HG03520 (cell line): ENCODE measurements around the gene CCSER1.

Experiments used
- ATAC-seq: cut with Tn5 transposase; IDR thresholded peaks from one replicate; pipeline ENCODE4 v1.9.1; 2021; ENCODE audit warnings: mild to moderate bottlenecking, moderate library complexity; ENCODE audit not compliant: unreplicated experiment

CCSER1 gene

DNA sequence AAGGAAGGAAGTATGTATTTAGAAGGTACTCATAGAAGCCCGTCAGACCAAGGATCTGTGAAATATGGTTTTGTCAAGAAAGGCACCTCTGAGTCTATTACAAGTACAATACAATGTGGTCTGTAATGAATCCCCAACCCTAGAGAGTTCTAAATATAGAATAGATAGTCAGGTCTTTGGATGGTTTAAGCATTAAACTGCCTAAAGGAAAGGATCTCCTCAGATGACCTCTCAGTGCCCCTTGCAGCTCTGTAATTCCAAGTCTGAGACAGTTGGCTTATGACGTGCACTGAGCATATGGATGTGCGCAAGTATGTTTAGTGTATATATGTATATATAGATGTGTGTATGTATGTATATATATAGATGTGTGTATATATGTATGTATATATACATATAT lies 62.0 kb downstream of the CCSER1 start:
- ATAC-seq, result no peak

DNA sequence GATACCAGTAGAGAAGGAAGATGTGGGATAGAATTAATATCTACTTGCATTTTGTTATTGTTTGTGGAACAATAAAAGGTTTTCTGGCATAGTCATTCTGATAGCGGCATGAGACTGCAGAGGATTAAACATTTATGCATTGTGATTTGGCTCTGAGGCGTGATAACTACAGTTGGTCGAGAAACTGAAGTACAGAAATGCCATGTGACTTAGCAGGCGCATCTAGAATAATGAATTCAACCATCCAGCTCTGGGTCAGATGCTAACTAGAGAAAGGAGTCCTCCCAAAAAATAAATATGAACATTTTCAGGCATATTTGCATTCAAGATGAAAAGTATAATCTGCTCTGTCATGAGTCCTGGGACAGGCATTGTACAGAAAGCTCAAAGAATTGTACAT lies 62.8 kb downstream of the CCSER1 start:
- no peak for ATAC-seq

- ATAC-seq, result no peak
These were observed 63.3 kb downstream of the CCSER1 start for GRCh38 chr4:90190525-90190924.

- ATAC-seq, result no peak
These were observed 71.1 kb downstream of the CCSER1 start for GRCh38 chr4:90198086-90198847.

GRCh38 chr4:90207887-90208454 lies 80.8 kb downstream of the CCSER1 start:
- ATAC-seq, result no peak

GRCh38 chr4:90209922-90210321 lies 82.7 kb downstream of the CCSER1 start:
- ATAC-seq, result no peak

- peak; percentile 55 for ATAC-seq
These were observed 84.0 kb downstream of the CCSER1 start for GRCh38 chr4:90211174-90211573.

- peak; percentile 45 for ATAC-seq
These were observed 88.1 kb downstream of the CCSER1 start for GRCh38 chr4:90215286-90215685.

- ATAC-seq, result peak; percentile 72
These were observed 92.6 kb downstream of the CCSER1 start for GRCh38 chr4:90219822-90220221.

GRCh38 chr4:90220459-90220858 lies 93.3 kb downstream of the CCSER1 start:
- ATAC-seq, result no peak

GRCh38 chr4:90226734-90227133 lies 99.5 kb downstream of the CCSER1 start:
- ATAC-seq, result no peak

DNA sequence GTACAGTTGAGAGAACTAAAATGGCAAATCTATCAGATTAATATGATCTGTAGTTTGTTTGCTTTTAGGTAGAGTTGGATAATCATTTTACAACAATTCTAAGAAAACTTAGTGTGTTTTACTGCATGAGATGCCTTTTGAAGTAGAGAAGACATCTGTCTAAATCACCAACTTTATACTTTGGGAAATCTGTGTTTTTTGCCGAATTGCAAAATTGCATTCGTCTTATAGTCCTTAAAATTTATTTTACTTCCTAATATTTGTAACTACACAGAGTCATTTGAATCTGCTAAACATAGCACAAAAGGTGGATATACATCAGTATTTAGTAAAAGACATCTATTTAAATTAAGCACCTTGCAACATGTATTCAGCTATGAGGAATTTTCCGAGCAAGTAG lies 100.0 kb downstream of the CCSER1 start:
- no peak for ATAC-seq

GRCh38 chr4:90234916-90235547 lies 107.8 kb downstream of the CCSER1 start:
- no peak for ATAC-seq

DNA sequence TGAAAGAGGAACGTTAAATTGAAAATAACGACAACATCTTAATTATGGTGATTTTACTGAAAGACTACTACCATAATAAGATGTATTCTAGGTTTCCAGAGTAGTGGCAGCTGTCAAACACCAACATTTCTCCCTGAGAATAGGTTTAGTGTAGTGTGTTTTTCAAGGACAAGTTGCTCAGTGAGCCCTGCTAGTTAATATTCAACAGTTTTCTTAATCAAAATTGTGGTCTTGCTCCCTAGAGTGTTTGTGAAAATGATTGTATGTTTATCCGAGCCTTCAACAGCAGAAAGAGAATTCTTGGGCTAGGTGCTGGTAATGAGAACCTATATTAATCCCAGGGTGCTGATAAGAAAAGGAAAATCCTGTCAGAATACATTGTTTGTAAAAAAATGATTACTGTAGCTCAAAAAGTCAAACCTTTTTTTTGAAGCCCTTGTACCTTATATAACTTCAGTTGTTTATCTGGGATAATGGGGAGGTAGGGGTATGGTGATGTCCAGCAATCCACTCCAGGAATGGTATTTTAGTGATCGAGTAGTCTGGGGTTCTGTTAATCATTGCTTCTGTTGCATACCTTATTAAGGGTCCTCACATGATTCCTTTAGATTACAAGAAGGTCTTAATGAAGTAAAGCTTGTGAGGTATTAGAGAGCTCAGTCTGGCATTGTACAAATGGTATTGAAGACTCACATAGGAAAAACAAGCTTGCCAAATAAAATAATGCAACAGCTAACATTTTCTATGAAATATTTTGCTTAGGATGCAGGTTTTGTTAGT lies 110.7 kb downstream of the CCSER1 start:
- no peak for ATAC-seq

GRCh38 chr4:90240333-90240732 lies 113.1 kb downstream of the CCSER1 start:
- no peak for ATAC-seq

DNA sequence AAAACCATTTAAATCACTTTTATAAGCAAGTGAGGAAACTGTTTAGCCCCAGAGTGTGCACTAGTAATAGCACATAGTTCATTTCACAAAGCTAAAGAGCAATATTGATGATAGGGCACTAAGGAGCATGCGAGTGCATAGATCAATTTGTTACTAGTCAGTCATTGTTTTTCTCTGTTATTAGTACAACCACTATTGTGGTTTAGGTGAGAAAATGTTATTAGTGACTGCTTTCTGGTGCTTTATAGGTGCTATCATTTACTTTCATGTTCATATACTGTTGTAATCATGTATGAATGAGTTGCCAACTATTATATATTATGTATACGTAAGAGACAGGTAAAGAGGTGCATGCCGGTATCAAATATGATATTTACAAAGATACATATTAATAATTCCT lies 113.8 kb downstream of the CCSER1 start:
- ATAC-seq, result no peak

DNA sequence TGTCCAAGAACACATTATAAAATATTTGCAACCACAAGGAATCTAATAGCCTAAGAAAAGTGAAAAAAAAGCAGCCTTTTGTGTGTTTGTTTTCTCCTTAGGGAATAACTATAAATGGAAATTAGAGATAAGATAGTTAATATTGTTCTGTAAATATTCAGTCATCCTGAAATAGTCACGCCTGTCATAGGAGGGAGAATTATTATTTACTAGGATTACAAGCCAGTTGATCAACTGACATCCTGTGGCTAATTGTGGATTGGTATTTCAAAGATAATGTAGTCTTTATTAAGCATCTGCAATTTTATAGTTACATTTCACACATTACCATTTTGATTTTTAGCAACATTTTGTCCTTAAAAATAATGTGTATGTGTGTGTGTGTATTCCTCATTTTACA lies 118.6 kb downstream of the CCSER1 start:
- no peak for ATAC-seq

- no peak for ATAC-seq
These were observed 119.6 kb downstream of the CCSER1 start for GRCh38 chr4:90246816-90247215.

DNA sequence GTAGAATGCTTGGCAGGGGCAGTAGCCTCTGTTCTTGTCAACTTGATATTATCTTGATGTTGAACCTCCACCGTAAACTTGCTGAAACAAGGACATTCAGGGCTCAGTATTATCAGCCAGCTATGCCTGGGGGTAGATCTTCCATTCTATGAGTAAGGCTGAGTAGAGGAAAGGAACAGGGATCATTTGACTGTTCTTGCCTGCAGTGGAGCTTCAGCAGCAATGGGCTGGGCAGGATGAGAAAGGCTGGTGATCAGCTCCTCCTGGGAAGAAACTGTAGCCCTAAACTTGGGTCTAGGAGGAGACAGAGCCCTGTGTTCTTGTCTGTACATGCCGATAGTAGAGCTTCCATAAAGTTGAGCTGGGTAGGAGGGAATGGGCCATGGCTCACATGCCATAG lies 127.2 kb downstream of the CCSER1 start:
- no peak for ATAC-seq

- no peak for ATAC-seq
These were observed 147.0 kb downstream of the CCSER1 start for GRCh38 chr4:90274175-90274574.

GRCh38 chr4:90280954-90281353 lies 153.8 kb downstream of the CCSER1 start:
- ATAC-seq, result no peak
